ENCODE data around the gene APOL2. TPM values are rescaled to one million over a fixed set of nuclear protein-coding genes. Genes with fewer than 3 reads are reported as not detected.
A peak's percentile ranks its signal among the peaks of the same experiment; 100 is the strongest.

The APOL2 gene
- total and polyA plus RNA-seq, 8 donors: 29.0 to 63.0 (median 35.0) TPM

DNA sequence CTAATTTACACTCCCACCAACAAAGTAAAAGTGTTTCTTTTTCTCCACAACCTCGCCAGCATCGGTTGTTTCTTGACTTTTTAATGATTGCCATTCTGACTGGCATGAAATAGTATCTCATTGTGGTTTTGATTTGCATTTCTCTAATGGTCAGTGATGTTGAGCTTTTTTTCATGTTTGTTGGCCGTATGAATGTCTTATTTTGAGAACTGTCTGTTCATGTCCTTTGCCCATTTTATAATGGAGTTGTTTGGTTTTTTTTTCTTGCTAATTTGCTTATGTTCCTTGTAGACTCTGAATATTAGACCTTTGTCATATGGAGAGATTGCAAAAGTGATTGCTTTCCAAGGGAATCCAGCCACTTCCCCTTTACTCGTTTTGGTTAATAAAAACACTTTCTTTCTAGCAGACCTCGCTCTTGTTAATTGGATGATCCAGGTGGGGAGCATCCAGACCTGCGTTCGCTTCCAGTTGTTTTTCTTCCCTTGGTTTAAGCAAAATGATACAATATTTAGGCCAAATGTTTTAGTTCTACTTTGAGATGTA lies 20.6 kb downstream of the APOL2 start:
- Histone ChIP-seq H3K27ac (no peak overlapping the region), H3K4me1 (peaks cover 0 to 11% of the 10 kb centered on the region in 2 donors), H3K27me3 (no peaks in the 10 kb centered on the region), H3K4me3 (no peak overlapping the region), H3K36me3 (no peaks in the 10 kb centered on the region), H3K9me3 (no peaks in the 10 kb centered on the region)
- no peak for DNase-seq
- no peak for ATAC-seq
- intact Hi-C loops (cut with DNase I): no loop called here
- no peak for TF ChIP-seq CTCF (IDR thresholded peaks at IDR 0.05)

DNA sequence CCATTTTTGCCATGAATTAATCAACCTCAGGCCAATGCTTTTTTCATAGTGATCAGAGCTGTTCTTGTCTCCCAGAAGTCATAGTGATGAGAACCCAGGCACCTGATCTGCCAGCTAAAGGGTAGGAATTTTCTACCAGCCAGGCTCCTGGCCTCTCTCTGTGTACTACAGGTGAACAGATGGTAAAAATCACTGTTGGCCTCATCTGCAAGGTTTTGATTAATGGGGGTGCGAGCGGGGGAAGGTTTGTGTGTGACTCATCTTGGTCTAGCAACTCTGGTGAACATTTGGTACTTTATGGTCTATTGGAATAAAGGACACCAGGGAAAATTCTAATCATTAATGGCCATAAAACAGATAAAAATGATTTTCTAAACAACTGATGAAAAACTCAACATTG lies 23.3 kb downstream of the APOL2 start:
- H3K4me1 ChIP-seq: peaks cover 6 to 34% of the 10 kb centered on the region in 2 donors
- no peak for TF ChIP-seq CTCF (IDR thresholded peaks at IDR 0.05)
- no peaks in the 10 kb centered on the region for H3K36me3 ChIP-seq
- no peak overlapping the region for H3K27ac ChIP-seq
- H3K4me3 ChIP-seq: no peak overlapping the region
- DNase-seq (no peak), ATAC-seq (no peak)
- no peaks in the 10 kb centered on the region for H3K9me3 ChIP-seq
- no peaks in the 10 kb centered on the region for H3K27me3 ChIP-seq
- intact Hi-C loops (cut with DNase I): no loop called here

GRCh38 chr22:36213586-36213985 lies 25.7 kb downstream of the APOL2 start:
- no peaks in the 10 kb centered on the region for H3K36me3 ChIP-seq
- no peak for TF ChIP-seq CTCF (IDR thresholded peaks at IDR 0.05)
- intact Hi-C loops (cut with DNase I): no loop called here
- ATAC-seq (peak; percentile 83), DNase-seq (peak in 1 of 4 donors; percentile 71)
- H3K4me1 ChIP-seq: peaks cover 9 to 41% of the 10 kb centered on the region in 2 donors
- no peaks in the 10 kb centered on the region for H3K9me3 ChIP-seq
- no peak overlapping the region for H3K4me3 ChIP-seq
- no peaks in the 10 kb centered on the region for H3K27me3 ChIP-seq
- H3K27ac ChIP-seq: peak overlapping the region in 1 of 2 donors; percentile 50

DNA sequence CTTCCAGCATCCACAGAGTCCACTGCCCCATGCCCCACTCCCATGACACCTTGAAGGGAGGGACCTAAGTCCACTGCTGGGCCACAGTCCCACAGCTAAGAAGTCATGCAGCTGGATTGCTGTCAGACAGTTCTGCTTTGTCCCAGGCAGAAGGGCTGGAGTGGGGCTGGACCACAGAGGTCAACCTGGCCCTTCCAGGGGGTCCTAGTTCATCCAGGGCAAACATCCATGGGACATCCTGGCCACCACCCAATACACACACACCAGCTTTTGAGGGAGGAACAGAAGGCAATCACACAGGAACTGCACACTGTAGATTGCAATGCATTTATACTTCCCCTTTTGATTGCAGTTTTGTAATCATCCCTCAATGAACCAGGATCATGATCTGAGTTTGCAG lies 26.4 kb downstream of the APOL2 start:
- intact Hi-C loops (cut with DNase I): no loop called here
- H3K9me3 ChIP-seq: no peaks in the 10 kb centered on the region
- H3K4me3 ChIP-seq: no peak overlapping the region
- H3K4me1 ChIP-seq: peaks cover 9 to 41% of the 10 kb centered on the region in 2 donors
- TF ChIP-seq CTCF (IDR thresholded peaks at IDR 0.05): no peak
- H3K36me3 ChIP-seq: no peaks in the 10 kb centered on the region
- peak overlapping the region; percentile 50 to 62 for H3K27ac ChIP-seq
- no peaks in the 10 kb centered on the region for H3K27me3 ChIP-seq
- DNase-seq (no peak), ATAC-seq (peak; percentile 42)

- DNase-seq: peak in 1 of 4 donors; percentile 49
- no peaks in the 10 kb centered on the region for H3K36me3 ChIP-seq
- no peak overlapping the region for H3K4me3 ChIP-seq
- peak; percentile 34 for ATAC-seq
- TF ChIP-seq CTCF (IDR thresholded peaks at IDR 0.05): no peak
- peaks cover 9 to 41% of the 10 kb centered on the region in 2 donors for H3K4me1 ChIP-seq
- intact Hi-C loops (cut with DNase I): no loop called here
- no peaks in the 10 kb centered on the region for H3K9me3 ChIP-seq
- no peaks in the 10 kb centered on the region for H3K27me3 ChIP-seq
- H3K27ac ChIP-seq: peak overlapping the region in 1 of 2 donors; percentile 18
These were observed 28.0 kb downstream of the APOL2 start for GRCh38 chr22:36211237-36211861.

All from left lung (tissue), 10 donors.